SK-N-SH treated with all-trans-retinoic acid at 6 μM for 48 hours (cell line): ENCODE results near the gene PNPLA8.

Experiments used
- ATAC-seq: fragments of 200-7000 bp; cut with Tn5 transposase; 3 replicates; pipeline ENCODE4 v1.9.1; 2020; ENCODE audit warnings: mild to moderate bottlenecking, moderate library complexity
- ARNTL ChIP-seq: fragments of 450-650 bp; formaldehyde crosslinking; IDR thresholded peaks from 2 replicates; pipeline ENCODE4 v1.5.0; 2020; ENCODE audit warnings: low read depth, mild to moderate bottlenecking, moderate library complexity, borderline replicate concordance
- BACH2 ChIP-seq: fragments of 250-450 bp; sonication (Bioruptor Pico); IDR thresholded peaks from 2 replicates; pipeline ENCODE4 v1.9.0; 2021; ENCODE audit warnings: mild to moderate bottlenecking, borderline replicate concordance
- CSDC2 ChIP-seq: fragments of 250-450 bp; sonication (Bioruptor Pico); IDR thresholded peaks from 2 replicates; pipeline ENCODE4 v1.5.0; 2020; ENCODE audit warnings: mild to moderate bottlenecking, moderate library complexity
- GLIS3 ChIP-seq: fragments of 250-450 bp; sonication (Bioruptor Pico); IDR thresholded peaks from 2 replicates; pipeline ENCODE4 v1.5.0; 2020; ENCODE audit warnings: mild to moderate bottlenecking, moderate library complexity
- ISL1 ChIP-seq: fragments of 250-450 bp; sonication (Bioruptor Pico); IDR thresholded peaks from 2 replicates; pipeline ENCODE4 v2.1.2; 2022; ENCODE audit warnings: mild to moderate bottlenecking, moderate library complexity
- OSR1 ChIP-seq: fragments of 250-450 bp; sonication (Bioruptor Pico); IDR thresholded peaks from 2 replicates; pipeline ENCODE4 v1.8.0; 2022; ENCODE audit warnings: moderate library complexity, mild to moderate bottlenecking, inconsistent platforms
- PATZ1 ChIP-seq: fragments of 250-450 bp; sonication (Bioruptor Pico); IDR thresholded peaks from 2 replicates; pipeline ENCODE4 v1.8.0; 2020; ENCODE audit warnings: mild to moderate bottlenecking, moderate library complexity, borderline replicate concordance
- POU6F1 ChIP-seq: fragments of 250-450 bp; sonication (Bioruptor Pico); IDR thresholded peaks from 2 replicates; pipeline ENCODE4 v1.8.0; 2021; ENCODE audit warnings: low read depth, mild to moderate bottlenecking, moderate library complexity, borderline replicate concordance
- PPARA ChIP-seq: fragments of 250-450 bp; sonication (Bioruptor Pico); IDR thresholded peaks from 2 replicates; pipeline ENCODE4 v1.5.0; 2020; ENCODE audit warnings: mild to moderate bottlenecking, borderline replicate concordance
- RARB ChIP-seq: fragments of 250-450 bp; sonication (Bioruptor Pico); IDR thresholded peaks from 2 replicates; pipeline ENCODE4 v1.8.0; 2021; ENCODE audit warnings: mild to moderate bottlenecking, moderate library complexity
- SNAI2 ChIP-seq: fragments of 250-450 bp; sonication (Bioruptor Pico); IDR thresholded peaks from 2 replicates; pipeline ENCODE4 v1.5.0; 2020; ENCODE audit warnings: mild to moderate bottlenecking, moderate library complexity
- TCF4 ChIP-seq: fragments of 250-450 bp; sonication (Bioruptor Pico); IDR thresholded peaks from 2 replicates; pipeline ENCODE4 v1.8.0; 2021; ENCODE audit warnings: mild to moderate bottlenecking, moderate library complexity, borderline replicate concordance
- TOX ChIP-seq: fragments of 250-450 bp; sonication (Bioruptor Pico); IDR thresholded peaks from 2 replicates; pipeline ENCODE4 v1.8.0; 2021; ENCODE audit warnings: mild to moderate bottlenecking, moderate library complexity, borderline replicate concordance
- TSHZ2 ChIP-seq: fragments of 250-450 bp; sonication (Bioruptor Pico); IDR thresholded peaks from 2 replicates; pipeline ENCODE4 v1.5.0; 2020; ENCODE audit warnings: mild to moderate bottlenecking, moderate library complexity
- ZC3H10 ChIP-seq: fragments of 250-450 bp; sonication (Bioruptor Pico); IDR thresholded peaks from 2 replicates; pipeline ENCODE4 v1.5.1; 2021; ENCODE audit warnings: mild to moderate bottlenecking, moderate library complexity
- ZFP3 ChIP-seq: fragments of 250-450 bp; sonication (Bioruptor Pico); IDR thresholded peaks from 2 replicates; pipeline ENCODE4 v1.5.0; 2020; ENCODE audit warnings: mild to moderate bottlenecking, moderate library complexity
- ZFP30 ChIP-seq: fragments of 450-650 bp; formaldehyde crosslinking; IDR thresholded peaks from 2 replicates; pipeline ENCODE4 v1.5.0; 2022; ENCODE audit warnings: mild to moderate bottlenecking, moderate library complexity
- ZNF565 ChIP-seq: fragments of 450-650 bp; formaldehyde crosslinking; conservative IDR thresholded peaks from 2 replicates; pipeline ENCODE4 v1.5.0; 2020; ENCODE audit warnings: low read depth, mild to moderate bottlenecking, moderate library complexity
- ZNF70 ChIP-seq: fragments of 450-650 bp; formaldehyde crosslinking; IDR thresholded peaks from 2 replicates; pipeline ENCODE4 v1.5.0; 2020; ENCODE audit warnings: mild to moderate bottlenecking, moderate library complexity

Gene PNPLA8

DNA sequence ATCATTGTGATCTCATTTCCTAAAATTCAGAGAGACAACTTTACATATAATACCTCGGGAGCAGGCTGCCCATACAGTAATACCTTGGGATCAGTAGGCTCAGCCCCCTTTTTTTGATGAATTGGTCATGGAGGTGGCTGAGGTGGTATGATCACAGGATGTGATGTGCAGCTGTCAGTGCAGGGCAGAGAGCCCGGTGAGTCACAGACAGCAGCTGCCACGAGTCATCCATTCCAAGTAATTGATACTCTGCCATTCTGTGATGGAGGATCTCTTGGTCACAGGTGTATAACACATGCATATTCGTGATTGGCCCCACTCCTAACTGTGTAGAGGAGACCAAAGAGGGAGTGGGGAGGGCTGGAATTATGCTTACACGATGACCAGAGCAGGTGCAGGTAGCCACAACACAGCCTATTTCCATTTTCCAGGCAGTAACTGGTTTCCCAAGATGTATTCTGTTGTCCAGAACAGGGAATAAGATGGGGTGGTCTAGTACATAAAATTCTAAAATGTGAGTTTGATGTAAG lies 83.8 kb downstream of the PNPLA8 start (continued):
- TF ChIP-seq TSHZ2 = no peak
- TF ChIP-seq ZNF565 (CRISPR knock-in tag) = no peak

- no peak for TF ChIP-seq SNAI2 (CRISPR knock-in tag)
- TF ChIP-seq GLIS3 (CRISPR knock-in tag) = no peak
- no peak for TF ChIP-seq TCF4
- ATAC-seq = no peak
Observed at GRCh38 chr7:108441392-108441955, 84.5 kb downstream of the PNPLA8 start.

GRCh38 chr7:108440613-108441012 lies 85.3 kb downstream of the PNPLA8 start:
- ATAC-seq = no peak
- TF ChIP-seq BACH2 (CRISPR knock-in tag) (no peak), TSHZ2 (no peak), ZFP30 (CRISPR knock-in tag) (no peak), PPARA (no peak)

- TF ChIP-seq ZC3H10 (CRISPR knock-in tag) (no peak), POU6F1 (CRISPR knock-in tag) (no peak), BACH2 (CRISPR knock-in tag) (no peak), TSHZ2 (no peak), ZFP3 (CRISPR knock-in tag) (no peak), ARNTL (CRISPR knock-in tag) (no peak), OSR1 (CRISPR knock-in tag) (no peak), ZFP30 (CRISPR knock-in tag) (no peak), CSDC2 (no peak), RARB (CRISPR knock-in tag) (no peak), TOX (CRISPR knock-in tag) (no peak), ZNF565 (CRISPR knock-in tag) (no peak), GLIS3 (CRISPR knock-in tag) (no peak), PATZ1 (no peak), ZNF70 (CRISPR knock-in tag) (no peak), ISL1 (CRISPR knock-in tag) (no peak)
- ATAC-seq = no peak
Observed at GRCh38 chr7:108436906-108437305, 89.0 kb downstream of the PNPLA8 start.
